Natural killer cell (primary cell): Measurements from ENCODE around the gene SEZ6L. TPM values are rescaled to one million over a fixed set of nuclear protein-coding genes. Genes with fewer than 3 reads are reported as not detected.
A peak's percentile ranks its signal among the peaks of the same experiment; 100 is the strongest.

ENCODE experiments used
- ATAC-seq, 3 donors: fragments of 150-1000 bp in 2 of 3; fragments of 200-7000 bp in 1 of 3; cut with Tn5 transposase; 1 replicate in 1 of 3; 2 replicates in 2 of 3; pipeline ENCODE4 v1.10.0; 2021; ENCODE audit warnings: mild to moderate bottlenecking in 2 of 3, moderate library complexity in 2 of 3
- DNase-seq, 2 donors: peaks; one replicate each; pipeline versions ENCODE4 v3.0.0 to v3.0.0-alpha.2; 2013 to 2021; ENCODE audit warnings: mixed read lengths in 1 of 2
- H3K27ac ChIP-seq: one replicate; pipeline ENCODE4 v1.5.1; 2013; ENCODE audit warnings: mild to moderate bottlenecking, low read length
- H3K27me3 ChIP-seq: one replicate; pipeline ENCODE4 v1.6.1; 2013; ENCODE audit warnings: low read length; ENCODE audit not compliant: control insufficient read depth, insufficient read depth
- H3K36me3 ChIP-seq: one replicate; pipeline ENCODE4 v1.6.1; 2013; ENCODE audit warnings: low read length; ENCODE audit not compliant: control insufficient read depth, insufficient read depth
- H3K4me1 ChIP-seq: one replicate; pipeline ENCODE4 v1.6.1; 2013; ENCODE audit warnings: low read length; ENCODE audit not compliant: control insufficient read depth, insufficient read depth
- H3K4me3 ChIP-seq: one replicate; pipeline ENCODE4 v1.5.1; 2013; ENCODE audit warnings: low read length
- H3K9me3 ChIP-seq: one replicate; pipeline ENCODE4 v1.6.1; 2013; ENCODE audit warnings: low read length; ENCODE audit not compliant: control insufficient read depth, insufficient read depth
- H3K27ac Mint-ChIP-seq, 2 donors: one replicate each; pipeline ENCODE4 v1.8.0; 2022; ENCODE audit warnings: mild to moderate bottlenecking in 2 of 2, mixed read lengths in 2 of 2, moderate library complexity in 1 of 2
- H3K27me3 Mint-ChIP-seq, 2 donors: one replicate each; pipeline ENCODE4 v1.8.0; 2022; ENCODE audit warnings: low read depth in 2 of 2, mixed read lengths in 2 of 2
- H3K36me3 Mint-ChIP-seq: one replicate; pipeline ENCODE4 v1.8.0; 2022; ENCODE audit warnings: mixed read lengths
- H3K4me1 Mint-ChIP-seq, 2 donors: one replicate each; pipeline ENCODE4 v1.8.0; 2022; ENCODE audit warnings: mixed read lengths in 2 of 2
- H3K4me3 Mint-ChIP-seq: one replicate; pipeline ENCODE4 v1.8.0; 2022; ENCODE audit warnings: mild to moderate bottlenecking, moderate library complexity, mixed read lengths
- H3K9me3 Mint-ChIP-seq, 2 donors: one replicate each; pipeline ENCODE4 v1.8.0; 2022; ENCODE audit warnings: mixed read lengths in 2 of 2
- CTCF ChIP-seq: fragments of 200-600 bp; IDR thresholded peaks from one replicate; pipeline ENCODE4 v1.8.0; 2022; ENCODE audit warnings: antibody characterized with exemption
- whole genome bisulfite sequencing: methylation state at CpG from one replicate; pipeline ENCODE4 v1.1.7; 2013; ENCODE audit warnings: missing lambda C conversion rate; ENCODE audit not compliant: insufficient coverage; 5-methylcytosine and 5-hydroxymethylcytosine counted together
- intact Hi-C: fragments of 100-400 bp; cut with micrococcal nuclease; formaldehyde crosslinking; loops from one replicate; pipeline ENCODE4 v1.14.2; 2022
- total RNA-seq, 4 donors: library from RNA; stranded (reverse); fragments of 120-200 nt in 1 of 4; gene quantifications; one replicate each; pipeline versions ENCODE4 v1.2.3 to v1.2.4, GENCODE V29; 2013 to 2022

SEZ6L gene
- total RNA-seq, 3 donors from 2014 or later (not counting 1 experiment from before 2014, with no cell fraction given): 0.11 to 1.1 (median 0.60) TPM

DNA sequence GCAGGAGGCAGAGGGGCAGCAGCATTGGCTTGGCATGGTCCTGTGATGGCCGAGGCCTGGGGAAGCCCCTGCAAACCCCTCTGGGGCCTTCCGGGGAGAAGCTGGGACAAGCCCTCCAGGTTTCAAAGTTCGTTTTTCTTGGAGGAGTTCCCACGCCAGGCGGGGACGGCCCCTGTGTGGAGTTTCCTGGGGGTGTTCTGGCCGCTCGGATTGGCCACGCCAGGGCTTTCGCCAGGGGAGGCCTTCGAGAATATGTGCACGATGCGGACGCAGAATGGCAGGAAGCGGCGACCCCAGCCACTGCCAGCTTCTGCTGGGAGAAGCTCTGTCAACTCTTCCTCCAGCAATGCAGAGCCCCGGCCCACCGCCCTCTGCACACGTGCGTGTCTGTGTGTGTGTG lies 157.5 kb downstream of the SEZ6L start:
- Histone ChIP-seq H3K9me3 (no peaks in the 10 kb centered on the region), H3K27me3 (no peaks in the 10 kb centered on the region), H3K4me3 (no peak overlapping the region), H3K4me1 (no peaks in the 10 kb centered on the region), H3K36me3 (no peaks in the 10 kb centered on the region), H3K27ac (no peak overlapping the region)
- WGBS: 83% methylated on average over 19 of the region's 20 CpGs
- DNase-seq (no peak), ATAC-seq (no peak)
- Mint-ChIP-seq H3K9me3 (no peaks in the 10 kb centered on the region), H3K4me1 (no peaks in the 10 kb centered on the region), H3K36me3 (no peaks in the 10 kb centered on the region), H3K27ac (no peak overlapping the region), H3K4me3 (no peak overlapping the region), H3K27me3 (peaks cover 0 to 13% of the 10 kb centered on the region in 2 donors)
- no peak for TF ChIP-seq CTCF
- intact Hi-C loops: no loop called here

GRCh38 chr22:26327306-26327705 lies 158.0 kb downstream of the SEZ6L start:
- H3K36me3 ChIP-seq: no peaks in the 10 kb centered on the region
- no peak overlapping the region for H3K27ac ChIP-seq
- no peaks in the 10 kb centered on the region for H3K4me1 Mint-ChIP-seq
- no peaks in the 10 kb centered on the region for H3K4me1 ChIP-seq
- no peak overlapping the region for H3K27ac Mint-ChIP-seq
- H3K9me3 Mint-ChIP-seq: no peaks in the 10 kb centered on the region
- TF ChIP-seq CTCF: no peak
- WGBS: 92% methylated on average over 6 of the region's 6 CpGs
- no peak for DNase-seq
- H3K27me3 Mint-ChIP-seq: peaks cover 0 to 8% of the 10 kb centered on the region in 2 donors
- H3K4me3 Mint-ChIP-seq: no peak overlapping the region
- H3K9me3 ChIP-seq: no peaks in the 10 kb centered on the region
- H3K27me3 ChIP-seq: no peaks in the 10 kb centered on the region
- ATAC-seq: peak in 1 of 3 donors; percentile 12
- H3K4me3 ChIP-seq: no peak overlapping the region
- intact Hi-C loops: no loop called here
- no peaks in the 10 kb centered on the region for H3K36me3 Mint-ChIP-seq

GRCh38 chr22:26328221-26328620 lies 159.0 kb downstream of the SEZ6L start:
- Histone ChIP-seq H3K27ac (no peak overlapping the region), H3K27me3 (no peaks in the 10 kb centered on the region), H3K9me3 (no peaks in the 10 kb centered on the region), H3K36me3 (no peaks in the 10 kb centered on the region), H3K4me3 (no peak overlapping the region), H3K4me1 (no peaks in the 10 kb centered on the region)
- Mint-ChIP-seq H3K27ac (no peak overlapping the region), H3K9me3 (no peaks in the 10 kb centered on the region), H3K4me3 (no peak overlapping the region), H3K4me1 (no peaks in the 10 kb centered on the region), H3K27me3 (peaks cover 0 to 2% of the 10 kb centered on the region in 2 donors), H3K36me3 (no peaks in the 10 kb centered on the region)
- DNase-seq (no peak), ATAC-seq (no peak)
- TF ChIP-seq CTCF: no peak
- WGBS: 78% methylated on average over 8 of the region's 8 CpGs
- intact Hi-C loops: no loop called here

- H3K4me1 ChIP-seq: no peaks in the 10 kb centered on the region
- H3K27ac ChIP-seq: no peak overlapping the region
- ATAC-seq (peak; percentile 58 to 87 (median 67)), DNase-seq (peak in 1 of 2 donors; percentile 76)
- no peak overlapping the region for H3K27ac Mint-ChIP-seq
- no peaks in the 10 kb centered on the region for H3K36me3 ChIP-seq
- intact Hi-C loops: loop anchor here (2.0 to 5.0 kb wide), 2 partner anchors 882 to 969 kb away; no protein-coding TSS in a partner anchor
- no peaks in the 10 kb centered on the region for H3K27me3 ChIP-seq
- H3K9me3 ChIP-seq: no peaks in the 10 kb centered on the region
- H3K4me3 Mint-ChIP-seq: no peak overlapping the region
- TF ChIP-seq CTCF: peak; percentile 69
- no peak overlapping the region for H3K4me3 ChIP-seq
- no peaks in the 10 kb centered on the region for H3K4me1 Mint-ChIP-seq
- no peaks in the 10 kb centered on the region for H3K36me3 Mint-ChIP-seq
- WGBS: 7% methylated on average over 2 of the region's 4 CpGs
- H3K27me3 Mint-ChIP-seq: peaks cover 15 to 28% of the 10 kb centered on the region in 2 donors
- no peaks in the 10 kb centered on the region for H3K9me3 Mint-ChIP-seq
Observed at GRCh38 chr22:26330971-26331625, 161.8 kb downstream of the SEZ6L start.
